GM23338 (cell line): ENCODE results near the gene MLXIPL. TPM values are rescaled to one million over a fixed set of nuclear protein-coding genes. Genes with fewer than 3 reads are reported as not detected.
A peak's percentile ranks its signal among the peaks of the same experiment; 100 is the strongest.

Experiments used
- ATAC-seq: fragments of 200-7000 bp; cut with Tn5 transposase; 3 replicates; pipeline ENCODE4 v1.9.1; 2020
- DNase-seq: peaks from one replicate; pipeline ENCODE4 v3.0.0-alpha.2; 2015; ENCODE audit warnings: low spot score
- H2AFZ ChIP-seq: fragments of 200-600 bp; sonication (generic); 2 replicates; pipeline ENCODE4 v1.8.0; 2016; ENCODE audit warnings: antibody characterized with exemption, mild to moderate bottlenecking, moderate library complexity
- H3F3A ChIP-seq: fragments of 200-600 bp; sonication (generic); replicated peaks from 2 replicates; pipeline ENCODE4 v1.8.0; 2017; ENCODE audit warnings: antibody characterized with exemption, mixed run types, low read depth
- H3K27ac ChIP-seq: fragments of 200-600 bp; sonication (generic); 2 replicates; pipeline ENCODE4 v1.6.1; 2016; ENCODE audit warnings: low read depth
- H3K27me3 ChIP-seq: fragments of 200-600 bp; sonication (generic); 2 replicates; pipeline ENCODE4 v1.8.0; 2016; ENCODE audit warnings: mild to moderate bottlenecking, mixed run types, moderate library complexity; ENCODE audit not compliant: insufficient read depth
- H3K36me3 ChIP-seq: fragments of 200-600 bp; sonication (generic); 2 replicates; pipeline ENCODE4 v1.8.0; 2016; ENCODE audit warnings: mild to moderate bottlenecking; ENCODE audit not compliant: insufficient read depth
- H3K4me1 ChIP-seq: fragments of 200-600 bp; sonication (generic); 2 replicates; pipeline ENCODE4 v1.8.0; 2016; ENCODE audit warnings: mild to moderate bottlenecking, moderate library complexity; ENCODE audit not compliant: insufficient read depth
- H3K4me2 ChIP-seq: fragments of 200-600 bp; sonication (generic); 2 replicates; pipeline ENCODE4 v1.7.1; 2017; ENCODE audit warnings: mixed run types
- H3K4me3 ChIP-seq: fragments of 200-600 bp; sonication (generic); 2 replicates; pipeline ENCODE4 v1.6.1; 2016; ENCODE audit warnings: mixed run types
- H3K79me2 ChIP-seq: fragments of 200-600 bp; sonication (generic); replicated peaks from 2 replicates; pipeline ENCODE4 v1.8.0; 2017; ENCODE audit warnings: mild to moderate bottlenecking; ENCODE audit not compliant: insufficient read depth
- H3K9me2 ChIP-seq: fragments of 200-600 bp; sonication (generic); 2 replicates; pipeline ENCODE4 v1.8.0; 2017; ENCODE audit not compliant: insufficient read depth
- H4K20me1 ChIP-seq: fragments of 200-600 bp; sonication (generic); replicated peaks from 2 replicates; pipeline ENCODE4 v1.8.0; 2017; ENCODE audit warnings: mild to moderate bottlenecking; ENCODE audit not compliant: insufficient read depth
- H3K27ac Mint-ChIP-seq: 2 replicates; pipeline ENCODE4 v1.8.0; 2020; ENCODE audit warnings: inconsistent platforms, mild to moderate bottlenecking, moderate library complexity, mixed read lengths
- H3K27me3 Mint-ChIP-seq: 3 replicates; pipeline ENCODE4 v1.8.0; 2022; ENCODE audit warnings: low read depth, mild to moderate bottlenecking, moderate library complexity, mixed read lengths, inconsistent platforms; ENCODE audit not compliant: insufficient read depth, poor library complexity
- H3K36me3 Mint-ChIP-seq: 3 replicates; pipeline ENCODE4 v1.8.0; 2021; ENCODE audit warnings: low read depth, mild to moderate bottlenecking, inconsistent platforms, moderate library complexity, mixed read lengths
- H3K4me1 Mint-ChIP-seq: 3 replicates; pipeline ENCODE4 v1.8.0; 2020; ENCODE audit warnings: mild to moderate bottlenecking, inconsistent platforms, mixed read lengths
- H3K4me3 Mint-ChIP-seq: 3 replicates; pipeline ENCODE4 v1.8.0; 2021; ENCODE audit warnings: moderate library complexity, mild to moderate bottlenecking, inconsistent platforms, mixed read lengths
- H3K9me3 Mint-ChIP-seq: 3 replicates; pipeline ENCODE4 v1.8.0; 2020; ENCODE audit warnings: moderate library complexity, mild to moderate bottlenecking, inconsistent platforms, mixed read lengths
- CTCF ChIP-seq, 2 experiments: fragments of 200-600 bp in 1 of 2; sonication (generic) in 1 of 2; conservative IDR thresholded peaks; 2 replicates each; pipeline versions ENCODE4 v1.5.1 to v1.6.1; 2016 to 2017; ENCODE audit warnings: antibody characterized with exemption in 2 of 2, low read depth in 2 of 2, mild to moderate bottlenecking in 2 of 2, moderate library complexity in 1 of 2
- EZH2 ChIP-seq: fragments of 200-600 bp; sonication (generic); IDR thresholded peaks from one replicate; pipeline ENCODE4 v1.8.0; 2017; ENCODE audit warnings: antibody characterized with exemption, mild to moderate bottlenecking, low read depth; ENCODE audit not compliant: unreplicated experiment
- EZH2phosphoT487 ChIP-seq: fragments of 200-600 bp; sonication (generic); IDR thresholded peaks from one replicate; pipeline ENCODE4 v1.8.1; 2018; ENCODE audit warnings: antibody characterized with exemption; ENCODE audit not compliant: unreplicated experiment
- POLR2AphosphoS5 ChIP-seq: IDR thresholded peaks from 2 replicates; pipeline ENCODE4 v1.6.1; 2016; ENCODE audit warnings: antibody characterized with exemption, low read depth
- REST ChIP-seq: IDR thresholded peaks from one replicate; pipeline ENCODE4 v1.6.1; 2018; ENCODE audit warnings: antibody characterized with exemption; ENCODE audit not compliant: unreplicated experiment
- STAT1 ChIP-seq: IDR thresholded peaks from one replicate; pipeline ENCODE4 v1.6.1; 2016; ENCODE audit warnings: antibody characterized with exemption; ENCODE audit not compliant: unreplicated experiment
- ZNF462 ChIP-seq: fragments of 250-450 bp; sonication (Bioruptor Pico); IDR thresholded peaks from 2 replicates; pipeline ENCODE4 v1.5.0; 2020; ENCODE audit warnings: mild to moderate bottlenecking, moderate library complexity
- polyA plus RNA-seq: library from polyadenylated mRNA; unstranded; fragments of >200 nt; fragmentation: Nextera tagmentation; extraction: Ambion mirVana; gene quantifications from 2 replicates; pipeline ENCODE4 v1.2.1, GENCODE V29; 2016
- total RNA-seq: library from RNA; depleted of rRNA; stranded (reverse); fragments of >200 nt; shearing (Covaris generic); gene quantifications from 2 replicates; pipeline ENCODE4 v1.2.3, GENCODE V29; 2014

The MLXIPL gene
- total and polyA plus RNA-seq, 2 experiments from 2014 or later, result 13.7 to 25.7 TPM

- Histone ChIP-seq H3K27me3 (peaks cover 7% of the 10 kb centered on the region), H3K36me3 (no peaks in the 10 kb centered on the region), H3K4me2 (no peak overlapping the region), H4K20me1 (no peaks in the 10 kb centered on the region; the same call in 1 of the 2 replicates), H3K4me3 (no peak overlapping the region), H3K4me1 (no peaks in the 10 kb centered on the region), H3K27ac (no peak overlapping the region), H3K9me2 (no peaks in the 10 kb centered on the region), H3F3A (no peaks in the 10 kb centered on the region), H3K79me2 (no peaks in the 10 kb centered on the region), H2AFZ (no peak overlapping the region)
- H3K9me3 Mint-ChIP-seq, result no peaks in the 10 kb centered on the region; the same call in 2 of the 3 replicates
- no peaks in the 10 kb centered on the region; the same call in 2 of the 3 replicates for H3K36me3 Mint-ChIP-seq
- H3K27ac Mint-ChIP-seq, result no peak overlapping the region
- peaks cover 3% of the 10 kb centered on the region; the same call in 2 of the 3 replicates for H3K4me1 Mint-ChIP-seq
- ATAC-seq (no peak), DNase-seq (no peak)
- no peak for TF ChIP-seq EZH2
- TF ChIP-seq POLR2AphosphoS5, result no peak
- no peak overlapping the region for H3K4me3 Mint-ChIP-seq
- H3K27me3 Mint-ChIP-seq, result peaks cover 23% of the 10 kb centered on the region
Observed at GRCh38 chr7:73628504-73628903, 4.2 kb upstream of the MLXIPL start.

DNA sequence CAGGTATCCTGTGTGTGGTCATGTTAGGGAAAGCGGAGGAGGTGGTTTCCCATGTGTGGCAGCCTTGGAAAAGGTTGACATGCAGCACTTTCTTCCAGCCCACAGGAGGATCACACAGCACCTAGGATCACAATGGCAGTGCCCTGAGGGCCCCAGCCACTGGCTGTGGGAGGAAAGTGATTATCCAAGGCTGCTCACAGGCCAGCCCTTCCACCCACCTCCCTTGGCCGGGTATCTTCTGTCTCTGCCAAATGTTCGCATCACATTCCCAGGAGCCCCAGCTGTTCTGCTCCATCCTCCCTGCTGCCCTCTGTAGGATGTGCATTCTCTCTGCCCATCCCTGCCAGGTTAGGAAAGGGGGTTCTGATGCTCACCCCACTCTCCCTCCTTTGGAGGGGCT lies 2.5 kb upstream of the MLXIPL start:
- no peak overlapping the region for H3K4me3 Mint-ChIP-seq
- H3K79me2 ChIP-seq, result no peaks in the 10 kb centered on the region
- H4K20me1 ChIP-seq, result no peaks in the 10 kb centered on the region; the same call in 1 of the 2 replicates
- peaks cover 30% of the 10 kb centered on the region for H3K27me3 Mint-ChIP-seq
- no peak overlapping the region for H3K4me3 ChIP-seq
- H3K4me1 Mint-ChIP-seq, result peaks cover 3% of the 10 kb centered on the region; the same call in 2 of the 3 replicates
- no peaks in the 10 kb centered on the region for H3K9me2 ChIP-seq
- DNase-seq, result peak; percentile 53
- no peak overlapping the region for H3K27ac Mint-ChIP-seq
- H3K36me3 ChIP-seq, result no peaks in the 10 kb centered on the region
- 0 out of 2 replicates have a peak, but pooled peaks cover 8% of the 10 kb centered on the region for H3K4me1 ChIP-seq
- H2AFZ ChIP-seq, result no peak overlapping the region
- H3K36me3 Mint-ChIP-seq, result no peaks in the 10 kb centered on the region; the same call in 2 of the 3 replicates
- no peak overlapping the region for H3K27ac ChIP-seq
- H3K27me3 ChIP-seq, result peaks cover 13% of the 10 kb centered on the region
- H3K4me2 ChIP-seq, result no peak overlapping the region
- no peaks in the 10 kb centered on the region; the same call in 2 of the 3 replicates for H3K9me3 Mint-ChIP-seq
- peak; percentile 3; the same call in 2 of the 3 replicates for ATAC-seq
- TF ChIP-seq CTCF (conservative IDR thresholded peaks at IDR 0.05; ENCODE audit: low read depth in 2 of 2) (peak; percentile 43 to 50), POLR2AphosphoS5 (no peak), EZH2phosphoT487 (no peak), STAT1 (no peak), REST (no peak), ZNF462 (CRISPR knock-in tag) (no peak)
- H3F3A ChIP-seq, result no peaks in the 10 kb centered on the region
